HCT116 (cell line): ENCODE results near the gene SYNGR3. TPM values are rescaled to one million over a fixed set of nuclear protein-coding genes. Genes with fewer than 3 reads are reported as not detected.
A peak's percentile ranks its signal among the peaks of the same experiment; 100 is the strongest.
"Not testable (repeated sequence)": the region's sequence is repeated elsewhere in the genome, so short reads cannot be mapped to it uniquely, and the experiment has no call there.

Source experiments
- ATAC-seq: fragments of 200-7000 bp; cut with Tn5 transposase; 2 replicates; pipeline ENCODE4 v1.9.1; 2020; ENCODE audit warnings: mild to moderate bottlenecking, moderate library complexity
- BruUV-seq: library from RNA; stranded (reverse); fragments of 400-500 nt; replicated peaks from 2 replicates; lab custom pipeline; 2021; lab: Mats Ljungman, UMichigan
- CTCF ChIA-PET: fragments of 300-600 bp; sonication (Branson Sonifier 250); formaldehyde crosslinking; loops from one replicate; lab custom pipeline; 2021; ENCODE audit warnings: antibody characterized with exemption; lab: Charles Lee
- POLR2A ChIA-PET: fragments of 300-600, 350-600 bp; sonication (Branson Sonifier 250); formaldehyde crosslinking; loops from one replicate; lab custom pipeline; 2021; ENCODE audit warnings: antibody characterized with exemption; lab: Charles Lee
- RAD21 ChIA-PET, 2 experiments: fragments of 300-600 bp; sonication (Branson Sonifier 250); formaldehyde crosslinking; loops; one replicate each; lab custom pipeline; 2023; ENCODE audit warnings: low total read pairs in 2 of 2; ENCODE audit not compliant: uncharacterized antibody in 2 of 2, unreplicated experiment in 2 of 2, low non-redundant PET in 1 of 2; lab: Charles Lee
- DNase-seq: peaks from one replicate; pipeline ENCODE4 v3.0.0-alpha.2; 2010; ENCODE audit warnings: low read depth, low spot score
- H2AFZ ChIP-seq: fragments of 200-600 bp; shearing (Covaris generic), sonication (generic); 2 replicates; pipeline ENCODE4 v1.6.1; 2017; ENCODE audit warnings: low read depth, mixed run types, mixed read lengths, antibody characterized with exemption, low read length; ENCODE audit not compliant: poor library complexity, severe bottlenecking
- H3K27ac ChIP-seq: 2 replicates; pipeline ENCODE4 v1.5.1; 2012; ENCODE audit warnings: low read depth, low read length
- H3K27me3 ChIP-seq: fragments of 200-600 bp; sonication (generic); 2 replicates; pipeline ENCODE4 v1.6.1; 2016; ENCODE audit warnings: mixed run types, low read length, mixed read lengths; ENCODE audit not compliant: insufficient read depth
- H3K36me3 ChIP-seq, 2 experiments: fragments of 200-500 bp in 1 of 2; fragments of 200-600 bp in 1 of 2; sonication (Bioruptor generic) in 1 of 2; sonication (generic) in 1 of 2; 2 replicates each; pipeline versions ENCODE4 v1.5.1 to v1.6.1; 2014 to 2016; ENCODE audit warnings: low read length in 2 of 2, inconsistent platforms in 1 of 2, mixed read lengths in 1 of 2, mixed run types in 1 of 2; ENCODE audit not compliant: insufficient read depth in 2 of 2, control insufficient read depth in 1 of 2
- H3K4me1 ChIP-seq, 2 experiments: fragments of 200-600 bp in 1 of 2; sonication (generic) in 1 of 2; 2 replicates each; pipeline versions ENCODE4 v1.5.1 to v1.6.1; 2012 to 2017; ENCODE audit warnings: low read length in 2 of 2, inconsistent platforms in 1 of 2, mild to moderate bottlenecking in 1 of 2, mixed read lengths in 1 of 2, mixed run types in 1 of 2, moderate library complexity in 1 of 2; ENCODE audit not compliant: insufficient read depth in 2 of 2, control insufficient read depth in 1 of 2
- H3K4me2 ChIP-seq: fragments of 200-600 bp; sonication (generic); 2 replicates; pipeline ENCODE4 v1.6.1; 2017; ENCODE audit warnings: mixed run types, low read length, mixed read lengths
- H3K4me3 ChIP-seq, 2 experiments: fragments of 200-600 bp in 1 of 2; sonication (generic) in 1 of 2; replicated peaks in 1 of 2; 2 replicates each; pipeline ENCODE4 v1.5.1; 2011 to 2016; ENCODE audit warnings: low read length in 2 of 2, control low read depth in 1 of 2, low read depth in 1 of 2, mild to moderate bottlenecking in 1 of 2, mixed read lengths in 1 of 2, mixed run types in 1 of 2
- H3K79me2 ChIP-seq: fragments of 200-600 bp; sonication (generic); 2 replicates; pipeline ENCODE4 v1.6.1; 2017; ENCODE audit warnings: mild to moderate bottlenecking, mixed run types, low read length, moderate library complexity, mixed read lengths; ENCODE audit not compliant: insufficient read depth
- H3K9ac ChIP-seq: fragments of 200-600 bp; sonication (generic); 2 replicates; pipeline ENCODE4 v1.6.1; 2016; ENCODE audit warnings: low read length, mixed read lengths
- H3K9me2 ChIP-seq: fragments of 200-600 bp; sonication (generic), shearing (Covaris generic); 2 replicates; pipeline ENCODE4 v1.6.1; 2017; ENCODE audit warnings: mixed run types, mild to moderate bottlenecking, moderate library complexity; ENCODE audit not compliant: insufficient read depth
- H3K9me3 ChIP-seq, 2 experiments: fragments of 200-500 bp in 1 of 2; fragments of 200-600 bp in 1 of 2; sonication (Bioruptor generic) in 1 of 2; sonication (generic) in 1 of 2; 2 replicates each; pipeline ENCODE4 v1.6.1; 2014 to 2017; ENCODE audit warnings: low read length in 2 of 2, mixed read lengths in 2 of 2, inconsistent platforms in 1 of 2, low read depth in 1 of 2, mild to moderate bottlenecking in 1 of 2, mixed run types in 1 of 2, moderate library complexity in 1 of 2; ENCODE audit not compliant: control insufficient read depth in 1 of 2, insufficient read depth in 1 of 2
- H4K20me1 ChIP-seq: fragments of 200-600 bp; sonication (generic), shearing (Covaris generic); 2 replicates; pipeline ENCODE4 v1.6.1; 2017; ENCODE audit warnings: mixed run types, mild to moderate bottlenecking, moderate library complexity; ENCODE audit not compliant: insufficient read depth
- POLR2A ChIP-seq: IDR thresholded peaks from 2 replicates; pipeline ENCODE4 v1.7.0; 2011; ENCODE audit warnings: borderline replicate concordance; ENCODE audit not compliant: insufficient read depth, insufficient read length; ENCODE audit errors: extremely low read depth
- POLR2AphosphoS5 ChIP-seq: IDR thresholded peaks from 2 replicates; pipeline ENCODE4 v1.6.1; 2011; ENCODE audit warnings: mild to moderate bottlenecking, low read depth, low read length, moderate library complexity
- ZFX ChIP-seq: fragments of 450-650 bp; IDR thresholded peaks from 2 replicates; pipeline ENCODE4 v1.6.1; 2017
- intact Hi-C: fragments of 100-400 bp; cut with micrococcal nuclease; formaldehyde crosslinking; loops from 2 replicates; pipeline ENCODE4 v1.10.0; 2022
- total RNA-seq: library from RNA; stranded (reverse); gene quantifications from one replicate; pipeline ENCODE4 v1.2.1, GENCODE V29; 2021; ENCODE audit not compliant: unreplicated experiment

The SYNGR3 gene
- total RNA-seq, 1 experiment from 2014 or later: 11.5 TPM

DNA sequence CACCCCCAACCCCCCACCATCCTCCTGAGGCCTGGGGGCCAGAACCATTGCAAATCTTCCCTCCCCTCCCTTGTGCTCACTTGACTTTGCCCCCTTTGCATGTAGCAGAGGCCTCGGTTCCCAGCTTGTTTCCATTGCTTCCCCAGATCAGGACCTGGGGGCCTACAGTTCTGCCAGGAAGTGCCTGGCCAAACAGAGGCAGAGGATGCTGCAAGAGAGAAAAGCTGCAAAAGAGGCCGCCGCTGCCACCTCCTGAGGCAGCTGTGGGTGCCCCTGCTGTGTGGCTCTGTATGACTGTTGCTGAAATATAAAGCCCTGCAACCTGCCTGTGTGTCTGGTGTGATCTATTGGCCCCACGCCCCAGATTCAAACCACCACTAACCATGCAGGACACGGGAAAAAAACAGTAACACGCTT is 28.1 kb upstream of the SYNGR3 start:
- Histone ChIP-seq H3K27me3 (no peaks in the 10 kb centered on the region), H3K4me3 (peak overlapping the region; percentile 13 to 73), H3K36me3 (peaks cover 6 to 20% of the 10 kb centered on the region in 2 experiments), H3K79me2 (peaks cover 69% of the 10 kb centered on the region), H3K4me2 (peak overlapping the region; percentile 88), H4K20me1 (peaks cover 11% of the 10 kb centered on the region; the same call in 1 of the 2 replicates), H3K27ac (peak overlapping the region; percentile 94), H3K9me2 (no peaks in the 10 kb centered on the region), H2AFZ (no peak overlapping the region), H3K4me1 (peaks cover 11 to 46% of the 10 kb centered on the region in 2 experiments)
- ChIA-PET POLR2A (interaction anchor here (0.6 to 3.2 kb wide), 7 partner anchors 9 to 163 kb away, joined by 3 to 21 read pairs (median 5); partner anchors contain the start of genes MSRB1 and TBL3), RAD21 (no interaction called here), CTCF (interaction anchor here (1.7 kb wide), 1 partner anchor 179 kb away, joined by 3 read pairs; no protein-coding TSS in a partner anchor)
- intact Hi-C loops: no loop called here
- TF ChIP-seq POLR2A: peak; percentile 88
- TF ChIP-seq ZFX: no peak
- no peak; the same call in 1 of the 2 replicates for TF ChIP-seq POLR2AphosphoS5
- TF ChIP-seq, all 23 proteins: peak for 1
- ATAC-seq: peak; percentile 4
- H3K9me3 ChIP-seq: no peaks in the 10 kb centered on the region
- no peak for DNase-seq
- no TSS peak for BruUV-seq
- peak overlapping the region; percentile 93 for H3K9ac ChIP-seq

DNA sequence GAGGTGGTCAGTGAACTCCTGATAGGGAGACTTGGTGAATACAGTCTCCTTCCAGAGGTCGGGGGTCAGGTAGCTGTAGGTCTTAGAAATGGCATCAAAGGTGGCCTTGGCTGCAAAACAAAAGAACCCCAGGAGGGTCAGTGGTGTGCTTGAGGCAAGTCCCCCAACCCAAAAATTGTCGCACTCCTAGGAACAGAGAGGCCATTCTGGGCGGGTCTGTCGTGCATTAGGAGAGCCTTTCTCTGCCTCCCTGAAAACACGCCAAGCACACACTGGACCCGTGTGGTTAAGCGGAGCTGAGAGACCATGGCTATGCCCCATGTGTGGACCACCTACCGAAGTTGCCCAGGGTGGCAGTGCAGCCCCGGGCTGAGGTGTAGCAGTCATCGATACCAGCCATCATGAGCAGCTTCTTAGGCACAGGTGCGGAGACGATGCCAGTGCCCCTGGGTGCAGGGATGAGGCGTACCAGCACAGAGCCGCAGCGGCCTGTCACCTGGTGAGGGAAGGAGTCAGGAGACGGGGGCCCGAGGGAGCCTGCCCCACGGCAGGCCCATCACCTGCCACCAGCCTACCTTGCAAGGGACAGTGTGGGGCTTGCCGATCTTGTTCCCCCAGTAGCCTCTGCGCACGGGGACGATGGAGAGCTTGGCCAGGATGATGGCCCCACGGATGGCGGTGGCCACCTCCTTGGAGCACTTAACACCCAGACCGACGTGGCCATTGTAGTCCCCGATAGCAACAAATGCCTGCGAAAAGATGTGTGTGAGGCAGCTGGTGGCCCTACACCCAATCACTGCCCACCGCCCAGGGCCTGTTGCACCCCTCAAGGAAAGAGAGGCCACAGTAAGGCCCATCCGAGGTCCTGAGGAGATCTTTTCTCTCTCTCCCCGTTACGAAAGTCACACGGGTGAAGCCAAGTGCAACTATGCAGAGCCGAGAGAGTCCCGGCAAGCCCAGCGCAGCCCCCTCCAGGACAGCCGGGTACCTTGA is 27.3 kb upstream of the SYNGR3 start:
- Histone ChIP-seq H3K4me3 (peak overlapping the region; percentile 65 to 73), H4K20me1 (peaks cover 11% of the 10 kb centered on the region; the same call in 1 of the 2 replicates), H3K36me3 (peaks cover 6 to 20% of the 10 kb centered on the region in 2 experiments), H3K9ac (peak overlapping the region; percentile 93), H3K4me2 (peak overlapping the region; percentile 88), H3K79me2 (peaks cover 72% of the 10 kb centered on the region), H3K4me1 (peaks cover 11 to 46% of the 10 kb centered on the region in 2 experiments), H3K27ac (peak overlapping the region; percentile 94)
- intact Hi-C loops, CTCF ChIA-PET, DNase-seq, ATAC-seq, H3K27me3 ChIP-seq, RAD21 ChIA-PET, H2AFZ ChIP-seq, H3K9me2 ChIP-seq, H3K9me3 ChIP-seq: not testable (repeated sequence)
- TF ChIP-seq POLR2AphosphoS5: peak; percentile 24; the same call in 1 of the 2 replicates
- TSS peak; percentile 79 for BruUV-seq
- POLR2A ChIA-PET: interaction anchor here (0.6 to 5.9 kb wide), 6 partner anchors 8 to 164 kb away, joined by 3 to 104 read pairs (median 9); partner anchors contain the start of genes GFER, MSRB1, NOXO1 and TBL3
